HEK293T (cell line): Measurements from ENCODE around the gene ECI1.
A peak's percentile ranks its signal among the peaks of the same experiment; 100 is the strongest.

Source experiments
- CTCF ChIA-PET: fragments of 350-600 bp; formaldehyde crosslinking; extraction: SDS; loops from one replicate; lab custom pipeline; 2021; ENCODE audit warnings: antibody characterized with exemption, inconsistent platforms; lab: Yijun Ruan, JAX
- POLR2A ChIA-PET: fragments of 350-600 bp; formaldehyde crosslinking; extraction: SDS; loops from one replicate; lab custom pipeline; 2020; ENCODE audit warnings: antibody characterized with exemption, inconsistent platforms; lab: Yijun Ruan, JAX
- DNase-seq: peaks from one replicate; pipeline ENCODE4 v3.0.0; 2012; ENCODE audit warnings: mixed read lengths; ENCODE audit errors: extremely low spot score
- ARNT ChIP-seq: fragments of 450-650 bp; IDR thresholded peaks from 2 replicates; pipeline ENCODE4 v1.6.1; 2017; ENCODE audit warnings: mild to moderate bottlenecking
- BHLHE40 ChIP-seq: fragments of 450-650 bp; IDR thresholded peaks from 2 replicates; pipeline ENCODE4 v1.6.1; 2016; ENCODE audit warnings: mild to moderate bottlenecking, moderate library complexity, borderline replicate concordance
- CTBP1 ChIP-seq: fragments of 450-650 bp; IDR thresholded peaks from 2 replicates; pipeline ENCODE4 v1.6.1; 2016; ENCODE audit warnings: borderline replicate concordance
- ELF4 ChIP-seq: fragments of 450-650 bp; IDR thresholded peaks from 2 replicates; pipeline ENCODE4 v1.6.1; 2017; ENCODE audit warnings: antibody characterized with exemption
- FOXA1 ChIP-seq: fragments of 450-650 bp; IDR thresholded peaks from 2 replicates; pipeline ENCODE4 v1.6.1; 2016; ENCODE audit warnings: mild to moderate bottlenecking
- FOXK2 ChIP-seq: fragments of 450-650 bp; IDR thresholded peaks from 2 replicates; pipeline ENCODE4 v1.6.1; 2016; ENCODE audit warnings: mild to moderate bottlenecking
- FOXM1 ChIP-seq: fragments of 450-650 bp; IDR thresholded peaks from 2 replicates; pipeline ENCODE4 v1.6.1; 2017; ENCODE audit warnings: mild to moderate bottlenecking, borderline replicate concordance
- HDGF ChIP-seq: fragments of 450-650 bp; IDR thresholded peaks from 2 replicates; pipeline ENCODE4 v1.6.1; 2017; ENCODE audit warnings: antibody characterized with exemption, borderline replicate concordance
- L3MBTL2 ChIP-seq: fragments of 450-650 bp; conservative IDR thresholded peaks from 2 replicates; pipeline ENCODE4 v1.6.1; 2016; ENCODE audit warnings: mild to moderate bottlenecking
- LEF1 ChIP-seq: fragments of 450-650 bp; IDR thresholded peaks from 2 replicates; pipeline ENCODE4 v1.6.1; 2017; ENCODE audit warnings: mild to moderate bottlenecking, borderline replicate concordance
- NFRKB ChIP-seq: fragments of 450-650 bp; IDR thresholded peaks from 2 replicates; pipeline ENCODE4 v1.6.1; 2016; ENCODE audit warnings: mild to moderate bottlenecking, moderate library complexity
- SP1 ChIP-seq: fragments of 450-650 bp; IDR thresholded peaks from 2 replicates; pipeline ENCODE4 v1.6.1; 2017
- SUZ12 ChIP-seq: fragments of 450-650 bp; IDR thresholded peaks from 2 replicates; pipeline ENCODE4 v1.6.1; 2016; ENCODE audit warnings: mild to moderate bottlenecking
- TARDBP ChIP-seq: fragments of 450-650 bp; IDR thresholded peaks from 2 replicates; pipeline ENCODE4 v1.6.1; 2016
- ZNF384 ChIP-seq: fragments of 450-650 bp; IDR thresholded peaks from 2 replicates; pipeline ENCODE4 v1.6.1; 2016
- TF ChIP-seq, protein P1 (sequence below): fragments of 450-650 bp; IDR thresholded peaks from 2 replicates; pipeline ENCODE4 v1.6.1; 2016

The ECI1 gene

GRCh38 chr16:2194852-2195321 lies 56.5 kb downstream of the ECI1 start:
- POLR2A ChIA-PET: interaction anchor here (1.1 to 3.3 kb wide), 6 partner anchors 8 to 56 kb away, joined by 3 to 27 read pairs (median 14); partner anchors contain the start of genes ECI1, MLST8, PGP and TRAF7
- CTCF ChIA-PET: interaction anchor here (1.3 to 1.4 kb wide), 2 partner anchors 55 to 57 kb away, joined by 3 to 8 read pairs; partner anchors contain the start of gene ECI1
- no peak for TF ChIP-seq FOXM1
- TF ChIP-seq, protein P1, sequence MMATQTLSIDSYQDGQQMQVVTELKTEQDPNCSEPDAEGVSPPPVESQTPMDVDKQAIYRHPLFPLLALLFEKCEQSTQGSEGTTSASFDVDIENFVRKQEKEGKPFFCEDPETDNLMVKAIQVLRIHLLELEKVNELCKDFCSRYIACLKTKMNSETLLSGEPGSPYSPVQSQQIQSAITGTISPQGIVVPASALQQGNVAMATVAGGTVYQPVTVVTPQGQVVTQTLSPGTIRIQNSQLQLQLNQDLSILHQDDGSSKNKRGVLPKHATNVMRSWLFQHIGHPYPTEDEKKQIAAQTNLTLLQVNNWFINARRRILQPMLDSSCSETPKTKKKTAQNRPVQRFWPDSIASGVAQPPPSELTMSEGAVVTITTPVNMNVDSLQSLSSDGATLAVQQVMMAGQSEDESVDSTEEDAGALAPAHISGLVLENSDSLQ: no peak
- no peak for TF ChIP-seq BHLHE40
- no peak for TF ChIP-seq NFRKB
- TF ChIP-seq FOXK2: no peak
- TF ChIP-seq CTBP1: no peak
- no peak for TF ChIP-seq FOXA1
- no peak for TF ChIP-seq L3MBTL2
- TF ChIP-seq SP1: no peak
- TF ChIP-seq LEF1: no peak
- TF ChIP-seq ARNT: no peak
- TF ChIP-seq ZNF384: no peak
- TF ChIP-seq TARDBP: no peak
- TF ChIP-seq HDGF: no peak
- no peak for TF ChIP-seq ELF4
- peak; percentile 55 for DNase-seq

DNA sequence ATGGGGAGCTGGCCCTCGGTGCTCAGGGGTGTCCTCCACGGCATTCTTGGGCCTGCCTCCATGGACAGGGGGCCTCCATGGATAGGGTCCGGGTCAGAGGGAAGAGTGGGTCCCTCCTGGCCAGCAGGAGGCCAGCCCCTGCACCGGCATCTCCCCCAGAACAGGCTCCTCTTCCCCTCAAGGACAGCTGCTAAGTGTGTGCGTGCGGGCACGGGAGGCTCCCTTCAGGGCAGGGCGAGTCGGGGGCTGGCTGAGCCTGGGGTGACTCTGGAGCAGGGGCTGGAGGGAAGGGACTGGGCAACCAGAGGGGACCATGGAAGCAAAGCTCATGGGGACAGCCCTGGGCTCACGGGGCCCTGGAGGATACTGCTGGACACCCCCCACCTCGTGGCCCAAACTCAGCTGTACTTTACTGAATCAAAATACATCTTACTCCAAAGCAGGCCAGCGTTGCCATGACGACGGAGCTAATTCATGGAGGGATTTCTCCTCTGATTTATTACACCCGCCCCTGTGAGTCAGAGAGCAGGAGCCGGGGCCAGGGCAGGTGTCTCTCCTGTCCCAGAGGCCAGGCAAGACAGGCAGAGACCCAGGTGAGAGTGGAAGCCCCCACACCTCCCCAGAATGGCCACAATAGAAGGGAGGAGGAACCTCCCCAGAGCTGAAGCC lies 57.1 kb downstream of the ECI1 start:
- POLR2A ChIA-PET: interaction anchor here (1.1 to 3.3 kb wide), 6 partner anchors 9 to 57 kb away, joined by 3 to 27 read pairs (median 14); partner anchors contain the start of genes ECI1, MLST8, PGP and TRAF7
- peak; percentile 18 for DNase-seq
- CTCF ChIA-PET: interaction anchor here (0.8 to 1.4 kb wide), 3 partner anchors 27 to 58 kb away, joined by 3 to 8 read pairs (median 3); partner anchors contain the start of gene ECI1
- TF ChIP-seq, protein P1: peak; percentile 38; the same call in 1 of the 2 replicates
- TF ChIP-seq NFRKB (no peak), L3MBTL2 (no peak)

DNA sequence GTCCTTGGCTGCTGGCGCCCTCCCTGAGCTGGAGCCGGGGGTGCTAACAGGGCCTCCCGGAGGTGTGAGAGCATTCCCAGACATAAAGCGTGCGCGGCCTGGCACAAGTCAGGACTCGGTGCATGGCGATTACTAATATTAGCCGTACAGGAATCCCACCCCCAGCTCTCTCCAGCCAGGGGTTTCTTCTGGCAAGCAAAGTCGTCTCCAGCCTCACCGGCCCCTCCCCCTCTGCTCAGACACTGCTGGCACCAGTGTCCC lies 60.0 kb downstream of the ECI1 start:
- ChIA-PET POLR2A (interaction anchor here (3.2 kb wide), 1 partner anchor 36 kb away, joined by 17 read pairs; the partner anchor contains the start of gene TRAF7), CTCF (no interaction called here)
- TF ChIP-seq NFRKB: no peak
- no peak for TF ChIP-seq SUZ12
- TF ChIP-seq FOXK2: no peak
- no peak for TF ChIP-seq ARNT
- no peak for TF ChIP-seq FOXM1
- no peak for TF ChIP-seq FOXA1
- no peak for DNase-seq

DNA sequence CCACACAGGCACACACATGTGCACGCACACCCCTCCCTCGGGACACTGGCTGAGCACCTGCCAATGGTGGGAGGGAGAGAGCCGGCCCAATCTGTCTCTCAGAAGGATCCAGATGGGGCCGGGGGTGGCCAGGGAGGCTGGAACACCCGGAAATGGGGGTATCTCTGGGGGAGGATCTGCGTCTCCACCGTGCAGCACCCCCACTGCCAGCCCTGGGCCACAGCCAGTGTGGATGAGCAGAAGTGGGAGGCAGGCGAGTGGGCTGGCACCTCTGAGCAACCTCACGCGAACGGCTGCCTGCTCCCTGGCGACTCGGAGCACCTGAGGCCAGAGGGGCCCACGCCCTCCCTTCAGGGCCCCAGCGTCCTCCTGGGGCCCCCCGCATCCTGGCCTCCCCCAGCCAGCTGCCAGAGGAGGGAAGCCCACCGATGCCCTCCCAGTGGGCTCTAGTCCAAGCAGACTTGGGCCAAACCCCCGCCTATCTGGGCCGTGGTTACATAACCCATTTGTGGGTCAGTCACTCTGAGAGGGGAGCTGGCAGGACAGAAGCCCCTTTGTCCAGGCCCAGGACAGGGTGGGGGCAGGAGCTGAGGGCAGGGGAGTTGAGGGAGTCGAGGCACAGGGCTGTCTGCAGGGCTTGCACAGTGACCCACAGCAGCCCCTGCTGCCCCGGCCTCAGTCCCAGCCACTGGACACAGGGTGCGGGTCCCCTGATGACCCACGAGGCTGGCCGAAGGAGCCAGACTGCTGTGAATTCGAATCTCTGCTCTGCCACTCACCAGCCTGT lies 60.5 kb downstream of the ECI1 start:
- ChIA-PET CTCF (no interaction called here), POLR2A (interaction anchor here (3.2 kb wide), 1 partner anchor 36 kb away, joined by 17 read pairs; the partner anchor contains the start of gene TRAF7)
- TF ChIP-seq ZNF384: no peak
- TF ChIP-seq SP1: no peak
- TF ChIP-seq ARNT: no peak
- no peak for TF ChIP-seq BHLHE40
- TF ChIP-seq L3MBTL2: no peak
- no peak for TF ChIP-seq HDGF
- no peak for DNase-seq

DNA sequence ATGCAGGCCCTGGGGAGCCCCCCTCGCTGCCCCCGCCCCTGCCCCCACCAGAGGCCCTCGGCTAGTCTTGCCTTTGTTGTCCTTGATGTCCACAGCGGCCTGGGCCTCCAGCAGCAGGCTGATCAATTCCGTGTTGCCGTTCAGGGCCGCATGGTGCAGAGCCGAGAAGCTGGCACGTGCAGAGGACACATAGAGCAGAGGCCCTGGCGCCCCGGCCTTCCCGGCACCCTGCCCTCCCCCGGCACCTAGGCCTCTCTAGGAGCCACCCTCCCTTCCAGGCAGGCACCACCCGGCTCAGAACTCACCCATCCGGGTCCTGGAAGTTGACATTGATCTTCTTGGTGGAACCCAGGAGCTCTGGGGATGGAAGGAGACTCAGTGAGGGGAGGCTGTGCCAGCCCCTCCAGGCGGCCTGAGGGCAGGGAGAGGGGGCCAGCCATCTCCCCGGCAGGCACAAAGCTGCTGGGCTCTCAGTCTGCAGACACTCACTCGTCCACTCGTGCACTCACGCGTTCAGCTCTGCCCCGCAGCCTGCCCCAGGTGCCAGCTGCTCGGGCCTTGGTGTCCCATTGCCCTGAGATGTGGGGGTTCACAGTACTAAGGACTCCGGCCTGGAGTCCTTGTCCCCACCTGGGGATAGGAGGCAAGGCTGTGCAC lies 61.3 kb downstream of the ECI1 start:
- ChIA-PET CTCF (no interaction called here), POLR2A (interaction anchor here (0.8 kb wide), 1 partner anchor 25 kb away, joined by 3 read pairs; the partner anchor contains the start of gene PGP)
- no peak for TF ChIP-seq HDGF
- TF ChIP-seq ZNF384: no peak
- TF ChIP-seq TARDBP: no peak
- no peak for TF ChIP-seq FOXM1
- no peak for TF ChIP-seq FOXA1
- no peak for TF ChIP-seq CTBP1
- TF ChIP-seq LEF1: no peak
- TF ChIP-seq, protein P1: no peak
- TF ChIP-seq SUZ12: no peak
- no peak for TF ChIP-seq L3MBTL2
- no peak for TF ChIP-seq ELF4
- TF ChIP-seq ARNT: no peak
- TF ChIP-seq BHLHE40: no peak
- TF ChIP-seq FOXK2: no peak
- no peak for TF ChIP-seq NFRKB
- no peak for TF ChIP-seq SP1
- DNase-seq: no peak
